ENCODE measurements around the gene DLGAP1.

Gene DLGAP1

DNA sequence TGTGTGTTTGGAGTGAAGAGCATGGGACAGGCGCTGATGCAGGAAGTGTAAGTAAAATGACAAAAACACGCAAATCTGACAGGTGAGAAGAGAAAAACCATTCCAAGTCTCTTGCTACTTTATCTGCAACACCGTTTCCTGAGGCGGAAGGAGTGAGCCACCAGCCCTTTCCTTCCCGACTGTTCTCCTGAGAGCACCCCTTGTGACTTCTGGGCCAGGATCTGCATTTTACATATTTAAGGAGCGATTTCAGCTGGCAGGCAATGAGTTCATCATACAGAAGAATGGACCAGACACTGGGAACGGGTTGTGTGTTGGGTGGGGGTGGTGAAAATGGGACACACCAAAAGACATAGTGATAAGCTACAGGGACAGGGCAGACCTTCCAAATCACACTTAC, 727.8 kb downstream of the DLGAP1 start:
- Histone ChIP-seq H3K4me1 (ENCODE audit: control insufficient read depth, insufficient read depth, low read length) (peaks cover 25% of the 10 kb centered on the region), H3K9me3 (ENCODE audit: control insufficient read depth, low read length) (no peaks in the 10 kb centered on the region), H3K27me3 (ENCODE audit: control insufficient read depth, insufficient read depth, low read length) (no peaks in the 10 kb centered on the region), H3K9ac (ENCODE audit: low read length) (no peak overlapping the region), H3K36me3 (ENCODE audit: control insufficient read depth, insufficient read depth, low read length) (no peaks in the 10 kb centered on the region), H3K4me3 (ENCODE audit: low read length) (no peak overlapping the region)

DNA sequence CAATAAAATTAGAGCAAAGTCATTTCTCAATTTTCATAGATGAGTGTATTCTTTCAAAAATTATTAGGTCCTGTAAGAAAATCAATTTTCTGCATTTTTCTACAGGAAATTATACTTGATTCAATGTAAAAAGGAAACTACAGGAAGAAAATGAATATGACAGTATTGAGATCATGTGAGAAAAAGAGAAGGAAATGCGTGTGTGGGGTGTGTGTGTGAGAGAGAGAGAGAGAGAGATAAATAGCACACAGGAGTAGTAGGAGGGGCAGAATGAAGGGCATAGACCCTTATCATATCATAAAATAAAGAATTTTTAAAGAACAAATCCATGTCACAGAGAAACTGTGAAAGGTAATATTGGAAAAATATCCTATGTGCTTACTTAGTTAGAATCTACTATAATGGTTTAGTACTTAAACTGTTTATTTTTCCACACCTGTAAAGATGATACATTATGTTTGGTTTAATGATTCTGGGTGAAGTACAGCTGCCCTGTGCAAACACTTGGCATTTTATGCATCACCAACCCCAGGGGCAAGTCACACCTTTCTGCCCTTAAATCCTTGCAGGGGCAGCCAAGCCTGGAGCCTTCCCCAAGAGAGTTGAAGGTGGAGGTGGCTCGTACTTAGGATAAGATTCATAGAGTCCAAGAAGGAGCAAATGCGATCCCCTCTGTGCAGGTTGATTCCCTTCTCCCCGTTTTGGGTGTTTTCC, 728.7 kb downstream of the DLGAP1 start:
- no peak overlapping the region for H3K9ac ChIP-seq (ENCODE audit: low read length)
- H3K4me1 ChIP-seq (ENCODE audit: control insufficient read depth, insufficient read depth, low read length), result peaks cover 33% of the 10 kb centered on the region
- H3K27me3 ChIP-seq (ENCODE audit: control insufficient read depth, insufficient read depth, low read length), result no peaks in the 10 kb centered on the region
- no peaks in the 10 kb centered on the region for H3K36me3 ChIP-seq (ENCODE audit: control insufficient read depth, insufficient read depth, low read length)
- H3K9me3 ChIP-seq (ENCODE audit: control insufficient read depth, low read length), result no peaks in the 10 kb centered on the region
- H3K4me3 ChIP-seq (ENCODE audit: low read length), result no peak overlapping the region

DNA sequence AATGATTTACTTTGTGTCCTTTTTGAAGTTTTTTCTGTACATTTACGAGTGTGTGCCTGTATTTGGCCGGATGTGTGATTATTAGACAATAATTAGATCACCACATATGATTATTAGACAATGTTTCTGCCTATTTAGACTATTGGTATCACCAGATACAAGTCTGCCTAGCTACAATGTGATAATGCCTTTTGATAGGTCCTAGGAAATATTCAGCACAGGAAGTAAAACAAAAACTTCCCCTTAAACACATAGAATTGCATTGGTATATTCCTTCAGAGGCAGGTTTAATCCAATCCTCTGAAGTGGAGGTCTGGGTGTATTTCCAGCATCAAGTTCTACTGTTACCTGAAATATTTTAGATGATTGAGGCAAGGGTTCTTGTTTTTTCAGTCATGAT, 730.0 kb downstream of the DLGAP1 start:
- no peaks in the 10 kb centered on the region for H3K36me3 ChIP-seq (ENCODE audit: control insufficient read depth, insufficient read depth, low read length)
- H3K9me3 ChIP-seq (ENCODE audit: control insufficient read depth, low read length), result no peaks in the 10 kb centered on the region
- no peaks in the 10 kb centered on the region for H3K27me3 ChIP-seq (ENCODE audit: control insufficient read depth, insufficient read depth, low read length)
- peaks cover 33% of the 10 kb centered on the region for H3K4me1 ChIP-seq (ENCODE audit: control insufficient read depth, insufficient read depth, low read length)
- H3K4me3 ChIP-seq (ENCODE audit: low read length), result no peak overlapping the region
- no peak overlapping the region for H3K9ac ChIP-seq (ENCODE audit: low read length)

DNA sequence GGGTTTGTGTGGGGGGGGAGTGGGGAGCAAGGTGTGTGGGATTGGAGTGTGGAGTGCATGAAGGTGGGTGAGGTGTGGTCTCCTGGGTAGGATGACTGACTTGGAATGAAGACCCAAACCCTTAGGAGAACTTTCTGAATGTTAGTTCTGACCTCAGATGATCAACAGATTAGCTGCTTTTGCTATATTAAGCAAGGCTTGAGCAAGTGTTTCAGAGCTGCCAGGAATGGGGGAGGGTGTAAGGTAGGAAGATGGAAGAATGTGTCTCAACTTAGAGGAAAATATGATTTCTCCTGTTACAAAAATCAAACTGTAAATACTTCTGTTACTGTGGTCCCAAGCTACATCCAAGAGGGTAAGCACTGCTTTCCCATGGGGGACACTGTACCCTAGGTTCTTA, 731.6 kb downstream of the DLGAP1 start:
- Histone ChIP-seq H3K9me3 (ENCODE audit: control insufficient read depth, low read length) (no peaks in the 10 kb centered on the region), H3K4me1 (ENCODE audit: control insufficient read depth, insufficient read depth, low read length) (peaks cover 33% of the 10 kb centered on the region), H3K4me3 (ENCODE audit: low read length) (no peak overlapping the region), H3K27me3 (ENCODE audit: control insufficient read depth, insufficient read depth, low read length) (no peaks in the 10 kb centered on the region), H3K9ac (ENCODE audit: low read length) (no peak overlapping the region), H3K36me3 (ENCODE audit: control insufficient read depth, insufficient read depth, low read length) (no peaks in the 10 kb centered on the region)

DNA sequence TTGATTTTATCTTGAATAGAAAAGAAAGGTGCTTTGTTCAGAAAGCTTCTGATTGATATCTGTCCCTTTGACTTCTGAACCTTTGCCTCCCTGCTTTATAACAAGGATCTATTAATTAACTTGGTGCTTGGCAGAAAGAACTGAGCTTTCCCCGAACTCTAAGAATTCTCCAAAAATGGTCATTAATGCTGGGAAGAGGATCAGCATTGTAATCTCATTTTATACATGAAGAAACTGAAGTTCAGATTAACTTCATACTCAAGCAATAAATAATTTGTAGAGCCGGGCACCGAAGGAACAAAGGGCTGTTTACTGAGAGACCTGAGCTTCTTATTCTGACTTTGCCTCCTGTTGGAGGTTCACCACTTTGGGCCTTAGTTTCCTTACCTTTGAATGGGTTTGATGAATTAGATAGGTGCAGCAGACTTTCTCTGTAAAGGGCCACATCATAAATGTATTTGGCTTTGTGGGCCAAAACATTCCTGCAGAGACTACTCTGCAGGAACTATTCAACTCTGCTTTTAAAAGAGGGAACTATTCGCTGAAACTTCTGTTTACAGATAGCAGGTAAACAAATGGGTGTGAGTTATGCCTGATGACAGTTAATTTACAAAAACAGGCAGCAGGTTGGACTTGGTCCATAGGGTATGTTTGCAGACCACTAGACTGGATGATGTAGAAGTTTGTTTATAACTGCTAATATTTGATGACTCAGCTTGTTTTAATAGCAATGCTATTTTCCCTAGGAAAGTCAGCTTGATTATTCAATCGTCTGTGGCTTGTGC, 732.3 kb downstream of the DLGAP1 start:
- H3K9me3 ChIP-seq (ENCODE audit: control insufficient read depth, low read length), result no peaks in the 10 kb centered on the region
- no peaks in the 10 kb centered on the region for H3K27me3 ChIP-seq (ENCODE audit: control insufficient read depth, insufficient read depth, low read length)
- no peak overlapping the region for H3K9ac ChIP-seq (ENCODE audit: low read length)
- no peaks in the 10 kb centered on the region for H3K36me3 ChIP-seq (ENCODE audit: control insufficient read depth, insufficient read depth, low read length)
- no peak overlapping the region for H3K4me3 ChIP-seq (ENCODE audit: low read length)
- H3K4me1 ChIP-seq (ENCODE audit: control insufficient read depth, insufficient read depth, low read length), result peaks cover 33% of the 10 kb centered on the region

DNA sequence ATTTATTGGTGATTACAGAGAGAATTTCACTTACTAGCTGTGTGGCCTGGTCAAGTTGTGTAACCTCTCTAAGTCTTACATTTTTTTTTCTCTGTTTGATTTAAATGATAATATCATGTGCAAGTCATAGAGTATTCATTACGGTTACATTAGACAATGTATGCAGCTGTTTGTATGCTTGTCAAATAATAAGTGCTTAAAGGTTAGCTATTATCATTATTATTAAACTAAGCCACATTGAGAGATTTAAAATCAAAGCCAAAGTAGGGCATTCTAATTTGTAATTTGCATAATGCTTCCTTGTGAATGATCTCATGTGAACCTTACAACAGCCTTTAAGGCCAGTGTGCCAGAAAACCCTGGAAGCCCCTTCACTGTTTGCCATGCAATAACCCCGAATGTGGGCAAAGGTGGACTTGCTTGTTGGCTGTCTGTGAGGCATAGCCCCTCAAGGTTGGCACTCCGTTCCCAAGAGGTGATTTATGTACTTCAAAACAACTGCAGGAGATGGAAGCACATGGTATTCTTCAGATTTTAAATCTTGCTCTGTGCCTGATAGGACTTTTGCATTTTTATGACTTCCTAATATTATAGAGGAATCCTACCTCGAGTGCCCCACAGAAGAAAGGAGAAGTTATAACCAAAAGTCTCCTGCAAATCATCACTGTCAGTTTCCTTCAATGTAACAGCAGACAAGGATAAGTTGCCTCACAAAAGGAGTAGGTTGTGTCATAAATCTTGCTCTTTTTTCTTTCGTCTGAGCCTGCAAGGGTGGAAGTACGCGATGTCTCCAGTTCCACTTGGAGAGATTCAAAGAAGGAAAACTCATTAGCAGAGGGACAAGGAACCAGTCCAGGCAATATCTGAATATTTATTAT, 733.1 kb downstream of the DLGAP1 start:
- Histone ChIP-seq H3K36me3 (ENCODE audit: control insufficient read depth, insufficient read depth, low read length) (no peaks in the 10 kb centered on the region), H3K4me1 (ENCODE audit: control insufficient read depth, insufficient read depth, low read length) (peaks cover 33% of the 10 kb centered on the region), H3K9me3 (ENCODE audit: control insufficient read depth, low read length) (no peaks in the 10 kb centered on the region), H3K9ac (ENCODE audit: low read length) (no peak overlapping the region), H3K27me3 (ENCODE audit: control insufficient read depth, insufficient read depth, low read length) (no peaks in the 10 kb centered on the region), H3K4me3 (ENCODE audit: low read length) (no peak overlapping the region)

DNA sequence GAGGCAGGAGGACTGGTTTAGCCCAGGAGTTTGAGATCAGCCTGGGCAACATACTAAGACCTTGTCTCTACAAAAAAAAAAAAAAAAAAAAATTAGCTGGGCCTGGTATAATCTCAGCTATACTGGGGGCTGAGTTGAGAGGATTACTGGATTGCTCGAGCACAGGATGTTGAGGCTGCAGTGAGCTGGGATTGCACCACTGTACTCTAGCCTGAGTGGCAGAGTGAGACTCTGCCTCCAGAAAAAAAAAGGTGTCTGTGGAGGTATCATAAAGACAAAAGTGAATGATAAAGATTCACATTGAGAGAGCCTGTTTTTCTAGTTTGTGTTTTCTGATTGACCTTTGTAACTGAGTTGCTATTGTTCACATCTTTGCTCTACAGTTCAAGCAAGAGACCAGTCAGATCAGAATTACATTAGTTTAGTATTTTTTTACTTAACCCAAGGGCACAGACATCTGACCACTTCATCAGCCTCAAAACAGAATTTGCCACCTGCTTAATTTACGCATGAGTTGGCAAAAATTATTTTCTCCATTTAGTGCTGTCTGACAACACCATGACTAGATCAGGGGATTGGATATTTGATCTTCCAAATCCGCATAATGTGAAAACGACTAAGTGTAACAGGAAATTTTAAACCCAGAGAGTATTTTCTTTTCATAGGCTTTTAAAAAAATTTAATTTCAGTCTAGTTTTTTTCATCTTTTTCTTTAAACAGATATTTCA, 734.1 kb downstream of the DLGAP1 start:
- H3K36me3 ChIP-seq (ENCODE audit: control insufficient read depth, insufficient read depth, low read length), result no peaks in the 10 kb centered on the region
- H3K9me3 ChIP-seq (ENCODE audit: control insufficient read depth, low read length), result no peaks in the 10 kb centered on the region
- H3K4me3 ChIP-seq (ENCODE audit: low read length), result no peak overlapping the region
- H3K27me3 ChIP-seq (ENCODE audit: control insufficient read depth, insufficient read depth, low read length), result no peaks in the 10 kb centered on the region
- no peak overlapping the region for H3K9ac ChIP-seq (ENCODE audit: low read length)
- H3K4me1 ChIP-seq (ENCODE audit: control insufficient read depth, insufficient read depth, low read length), result peaks cover 28% of the 10 kb centered on the region

DNA sequence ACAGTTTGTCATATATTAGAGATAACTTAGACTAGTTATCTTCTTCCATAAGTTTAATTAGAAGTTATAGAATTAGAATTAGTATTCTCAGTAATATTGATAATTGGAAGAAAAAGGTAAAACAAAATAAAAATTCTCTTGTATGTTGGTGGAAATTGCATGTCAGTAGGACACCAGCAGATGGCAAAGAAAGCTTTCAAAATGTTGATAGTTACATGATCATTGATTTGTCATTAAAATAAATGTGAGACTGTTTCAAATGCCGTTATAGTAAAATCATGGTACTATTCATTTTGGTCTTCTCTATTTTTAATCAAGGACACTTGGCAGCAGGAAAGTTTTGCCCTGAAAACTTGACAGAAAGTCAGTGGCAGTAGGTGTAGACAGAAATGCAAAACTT, 734.9 kb downstream of the DLGAP1 start:
- H3K9ac ChIP-seq (ENCODE audit: low read length), result no peak overlapping the region
- no peaks in the 10 kb centered on the region for H3K36me3 ChIP-seq (ENCODE audit: control insufficient read depth, insufficient read depth, low read length)
- no peaks in the 10 kb centered on the region for H3K9me3 ChIP-seq (ENCODE audit: control insufficient read depth, low read length)
- peaks cover 27% of the 10 kb centered on the region for H3K4me1 ChIP-seq (ENCODE audit: control insufficient read depth, insufficient read depth, low read length)
- H3K27me3 ChIP-seq (ENCODE audit: control insufficient read depth, insufficient read depth, low read length), result no peaks in the 10 kb centered on the region
- H3K4me3 ChIP-seq (ENCODE audit: low read length), result no peak overlapping the region

DNA sequence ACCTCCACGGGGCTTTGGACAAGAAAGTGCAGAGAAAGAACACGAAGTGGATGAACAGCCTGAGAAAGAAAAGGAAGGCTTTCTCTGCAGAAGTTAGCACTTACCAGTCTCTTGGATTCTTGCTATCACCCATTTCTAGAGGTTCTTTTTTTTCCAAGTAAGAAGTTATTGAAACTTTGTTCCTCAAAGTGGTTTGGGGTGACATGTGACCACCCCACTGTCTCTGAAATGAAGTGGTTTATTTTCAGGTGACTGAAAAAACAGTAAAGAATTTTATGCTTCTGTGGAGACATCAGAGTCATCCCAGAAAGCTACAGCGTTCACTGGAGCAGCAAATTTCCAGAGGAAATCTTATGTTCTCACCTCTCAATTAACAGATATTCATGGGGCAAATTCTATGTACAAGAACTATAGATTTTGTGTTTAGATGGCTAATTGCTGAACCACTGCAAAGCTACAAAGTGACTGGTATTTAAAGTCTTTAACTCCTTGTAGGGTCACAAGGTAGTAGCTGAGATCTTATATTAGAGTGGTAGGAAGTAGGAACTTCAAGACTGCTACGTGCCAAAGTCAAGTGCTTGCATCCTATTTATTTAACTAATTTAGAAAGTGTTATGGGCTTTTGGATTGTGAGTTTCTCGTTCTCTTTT, 737.6 kb downstream of the DLGAP1 start:
- no peaks in the 10 kb centered on the region for H3K9me3 ChIP-seq (ENCODE audit: control insufficient read depth, low read length)

DNA sequence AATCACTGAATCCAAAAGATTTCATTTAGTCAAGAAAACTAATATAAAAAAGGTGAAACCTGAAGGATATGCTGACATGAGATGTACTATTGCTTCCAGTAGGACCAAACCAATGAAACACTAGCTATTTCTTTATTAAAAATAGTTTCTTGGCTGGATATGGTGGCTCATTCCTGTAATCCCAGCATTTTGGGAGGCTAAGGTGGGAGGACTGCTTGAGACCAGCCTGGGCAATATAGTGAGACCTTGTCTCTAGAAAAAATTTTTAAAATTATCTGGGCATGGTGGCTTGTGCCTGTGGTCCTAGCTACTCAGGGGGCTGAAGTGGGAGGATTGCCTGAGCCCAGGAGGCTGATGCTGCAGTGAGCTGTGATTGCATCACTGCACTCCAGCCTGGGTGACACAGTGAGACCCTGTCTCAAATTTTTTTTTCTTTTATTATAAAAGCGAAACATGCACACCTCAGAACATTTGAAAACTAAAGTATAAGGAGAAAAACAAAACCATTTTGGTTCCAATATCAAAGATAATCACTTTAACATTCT, 738.9 kb downstream of the DLGAP1 start:
- Histone ChIP-seq H3K9ac (ENCODE audit: low read length) (no peak overlapping the region), H3K27me3 (ENCODE audit: control insufficient read depth, insufficient read depth, low read length) (no peaks in the 10 kb centered on the region), H3K4me1 (ENCODE audit: control insufficient read depth, insufficient read depth, low read length) (peaks cover 15% of the 10 kb centered on the region), H3K36me3 (ENCODE audit: control insufficient read depth, insufficient read depth, low read length) (no peaks in the 10 kb centered on the region), H3K4me3 (ENCODE audit: low read length) (no peak overlapping the region), H3K9me3 (ENCODE audit: control insufficient read depth, low read length) (no peaks in the 10 kb centered on the region)

More for the DNA sequence above, 737.6 kb downstream of the DLGAP1 start:
- Histone ChIP-seq H3K36me3 (ENCODE audit: control insufficient read depth, insufficient read depth, low read length) (no peaks in the 10 kb centered on the region), H3K4me1 (ENCODE audit: control insufficient read depth, insufficient read depth, low read length) (peaks cover 17% of the 10 kb centered on the region), H3K4me3 (ENCODE audit: low read length) (no peak overlapping the region), H3K9ac (ENCODE audit: low read length) (no peak overlapping the region), H3K27me3 (ENCODE audit: control insufficient read depth, insufficient read depth, low read length) (no peaks in the 10 kb centered on the region)
